Ishikawa (cell line): ENCODE results near the gene RBKS.

Experiments used
- CEBPB ChIP-seq: IDR thresholded peaks from 2 replicates; pipeline ENCODE4 v1.6.1; 2012
- CREB1 ChIP-seq: IDR thresholded peaks from 2 replicates; pipeline ENCODE4 v1.6.1; 2012; ENCODE audit warnings: low read depth
- EGR1 ChIP-seq: IDR thresholded peaks from 2 replicates; pipeline ENCODE4 v1.6.1; 2012
- EP300 ChIP-seq: IDR thresholded peaks from 2 replicates; pipeline ENCODE4 v1.6.1; 2012; ENCODE audit warnings: borderline replicate concordance
- FOXM1 ChIP-seq: IDR thresholded peaks from 2 replicates; pipeline ENCODE4 v1.6.1; 2012; ENCODE audit warnings: low read depth, borderline replicate concordance
- MAX ChIP-seq: IDR thresholded peaks from 2 replicates; pipeline ENCODE4 v1.6.1; 2012
- NFIC ChIP-seq: IDR thresholded peaks from 2 replicates; pipeline ENCODE4 v1.6.1; 2012
- RAD21 ChIP-seq: IDR thresholded peaks from 2 replicates; pipeline ENCODE4 v1.6.1; 2012; ENCODE audit warnings: low read depth
- REST ChIP-seq: IDR thresholded peaks from 2 replicates; pipeline ENCODE4 v1.6.1; 2012; ENCODE audit warnings: low read depth, mild to moderate bottlenecking
- TAF1 ChIP-seq: IDR thresholded peaks from 2 replicates; pipeline ENCODE4 v1.6.1; 2012; ENCODE audit warnings: low read depth, mild to moderate bottlenecking
- TCF12 ChIP-seq: IDR thresholded peaks from 2 replicates; pipeline ENCODE4 v1.6.1; 2012; ENCODE audit warnings: low read depth
- TEAD4 ChIP-seq: IDR thresholded peaks from 2 replicates; pipeline ENCODE4 v1.6.1; 2012
- USF1 ChIP-seq: IDR thresholded peaks from 2 replicates; pipeline ENCODE4 v1.6.1; 2012
- YY1 ChIP-seq: IDR thresholded peaks from 2 replicates; pipeline ENCODE4 v1.6.1; 2012; ENCODE audit warnings: low read depth
- ZBTB7A ChIP-seq: IDR thresholded peaks from 2 replicates; pipeline ENCODE4 v1.6.1; 2012; ENCODE audit warnings: low read depth

Gene RBKS

DNA sequence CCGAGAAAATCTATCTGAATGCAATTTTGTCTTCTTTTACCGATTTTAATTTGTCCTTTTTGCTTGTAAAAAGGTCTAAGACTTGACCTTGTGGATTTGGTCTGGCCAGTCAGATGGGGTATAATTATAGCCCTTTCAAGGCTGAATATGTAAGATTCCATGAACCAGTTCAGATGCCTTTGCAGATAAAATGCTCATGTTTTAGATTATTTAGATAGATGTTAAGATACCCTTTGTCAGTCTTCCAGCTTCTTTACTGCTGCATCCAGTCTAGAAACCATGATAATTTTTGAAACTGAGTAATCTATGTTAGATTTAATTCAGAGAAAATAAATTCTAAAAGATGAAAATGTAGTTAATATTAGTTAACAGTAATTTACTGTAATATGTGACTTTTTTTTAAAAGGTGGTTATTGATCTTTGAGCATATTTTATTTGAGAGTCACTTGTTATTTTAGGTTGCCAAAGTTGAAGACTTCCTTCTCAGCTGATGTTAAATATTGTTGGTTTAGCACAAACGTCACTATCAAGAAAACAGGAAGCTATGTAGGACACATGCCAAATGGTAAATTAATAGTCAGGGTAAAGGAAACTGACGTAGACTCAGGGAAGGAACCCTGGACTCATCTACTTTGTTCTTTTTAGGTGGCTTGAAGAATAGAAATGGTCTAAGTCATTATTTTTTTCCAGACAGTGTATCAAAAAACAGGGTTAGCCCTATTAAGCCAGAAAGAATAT is 30.1 kb upstream of the RBKS start:
- TF ChIP-seq CEBPB (no peak), MAX (no peak), REST (no peak), TAF1 (no peak), NFIC (no peak), YY1 (no peak), USF1 (no peak), EGR1 (no peak), ZBTB7A (no peak)

DNA sequence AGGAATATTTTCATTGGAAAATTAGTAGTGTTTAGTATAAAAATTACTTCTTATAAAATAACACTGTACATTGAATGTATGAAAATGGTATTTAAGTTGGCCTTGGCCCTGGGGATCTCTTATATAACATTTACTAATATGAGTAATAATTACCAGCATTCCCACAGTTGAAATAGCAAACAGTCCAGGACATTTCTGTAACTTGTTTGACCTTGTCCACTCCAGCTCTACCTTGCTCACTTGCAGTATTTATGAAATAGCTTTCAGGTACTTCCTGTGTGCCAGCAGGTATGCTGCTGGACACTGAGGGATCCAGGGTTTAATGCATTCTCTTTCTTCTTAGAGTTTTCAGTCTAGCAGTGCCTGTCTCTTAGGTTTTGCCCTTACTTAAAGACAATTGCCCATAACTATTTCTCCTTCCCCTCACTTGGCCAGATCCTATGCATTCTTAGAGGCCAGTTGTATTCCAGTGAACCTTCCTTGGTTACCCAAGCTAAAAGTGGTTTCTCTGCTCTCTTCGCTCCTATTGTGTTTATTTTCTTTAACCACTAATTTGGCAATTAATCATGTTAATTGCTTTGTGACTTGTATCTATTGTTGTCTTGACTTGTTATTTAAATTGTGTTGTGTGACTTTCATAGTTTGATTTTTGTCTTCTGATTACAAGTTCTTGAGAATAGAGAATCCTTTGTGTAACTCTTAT is 26.3 kb upstream of the RBKS start:
- no peak for TF ChIP-seq MAX
- no peak for TF ChIP-seq TAF1
- TF ChIP-seq REST: no peak
- no peak for TF ChIP-seq EP300
- no peak for TF ChIP-seq CEBPB
- TF ChIP-seq TCF12: no peak
- no peak for TF ChIP-seq FOXM1
- TF ChIP-seq RAD21: no peak
- TF ChIP-seq YY1: no peak
- TF ChIP-seq TEAD4: no peak
- TF ChIP-seq ZBTB7A: no peak
- no peak for TF ChIP-seq CREB1

GRCh38 chr2:27915874-27916273 is 25.7 kb upstream of the RBKS start:
- TF ChIP-seq RAD21 (no peak), USF1 (no peak), REST (no peak), TAF1 (no peak), TEAD4 (no peak), ZBTB7A (no peak)

DNA sequence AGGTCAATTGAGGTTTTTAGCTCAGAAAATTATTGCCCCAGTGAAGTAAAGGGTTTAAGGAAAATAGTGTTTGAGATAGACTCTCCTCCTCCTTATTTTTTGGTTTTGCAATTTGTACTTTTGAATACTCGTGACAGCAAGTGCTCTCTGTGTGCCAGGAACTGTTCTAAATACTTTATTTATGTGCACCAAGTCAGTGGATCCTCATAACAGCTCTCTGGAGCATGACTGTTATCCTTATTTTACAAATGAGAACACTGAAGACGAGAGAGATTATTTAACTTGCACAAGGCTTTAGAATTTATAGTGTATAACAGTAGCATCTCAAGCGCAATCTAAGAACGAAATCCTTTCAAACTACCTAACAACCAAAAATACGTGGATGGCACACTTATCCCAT is 25.0 kb upstream of the RBKS start:
- TF ChIP-seq FOXM1 (no peak), MAX (no peak), NFIC (no peak), YY1 (no peak), TEAD4 (no peak), RAD21 (no peak), TCF12 (no peak), ZBTB7A (no peak), CREB1 (no peak), EP300 (no peak), EGR1 (no peak), USF1 (no peak), TAF1 (no peak), CEBPB (no peak), REST (no peak)
